ENCODE measurements around the gene TRIM66.

DNA sequence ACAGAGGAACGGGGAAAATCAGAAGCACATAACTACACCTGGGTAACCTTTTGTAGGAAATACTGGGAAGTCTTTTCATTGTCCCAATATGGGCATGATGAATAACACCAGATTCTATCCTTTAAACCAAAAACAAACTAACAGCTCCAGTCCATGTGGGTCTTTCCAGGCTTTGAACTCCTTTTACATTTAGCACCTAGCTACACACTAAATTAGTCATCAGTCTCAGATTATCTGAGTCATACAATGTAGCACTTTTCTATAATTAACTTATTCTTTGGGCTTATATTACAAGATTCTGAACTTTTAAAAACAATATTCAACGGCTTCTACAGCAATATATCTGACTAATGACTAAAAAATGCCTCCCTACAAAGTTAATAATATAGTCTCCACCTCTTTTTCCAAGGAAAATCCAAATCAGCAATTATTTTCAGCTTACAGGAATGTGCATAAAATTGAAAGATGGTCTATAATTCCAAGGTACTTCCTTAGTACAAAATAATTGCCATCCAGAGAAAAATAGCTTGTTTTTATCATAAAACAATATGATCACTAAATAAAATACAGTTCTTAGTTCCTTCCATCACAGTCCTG, 114.8 kb downstream of the TRIM66 start:
- TF ChIP-seq TEAD4 (IDR thresholded peaks at IDR 0.05) (no peak), EP300 (IDR thresholded peaks at IDR 0.05; ENCODE audit: borderline replicate concordance) (no peak), RAD21 (IDR thresholded peaks at IDR 0.05; ENCODE audit: low read depth) (no peak), ZBTB7A (IDR thresholded peaks at IDR 0.05; ENCODE audit: low read depth) (no peak), CEBPB (IDR thresholded peaks at IDR 0.05) (no peak), YY1 (IDR thresholded peaks at IDR 0.05; ENCODE audit: low read depth) (no peak), TAF1 (IDR thresholded peaks at IDR 0.05; ENCODE audit: low read depth) (no peak)
- TF ChIP-seq, protein P1, sequence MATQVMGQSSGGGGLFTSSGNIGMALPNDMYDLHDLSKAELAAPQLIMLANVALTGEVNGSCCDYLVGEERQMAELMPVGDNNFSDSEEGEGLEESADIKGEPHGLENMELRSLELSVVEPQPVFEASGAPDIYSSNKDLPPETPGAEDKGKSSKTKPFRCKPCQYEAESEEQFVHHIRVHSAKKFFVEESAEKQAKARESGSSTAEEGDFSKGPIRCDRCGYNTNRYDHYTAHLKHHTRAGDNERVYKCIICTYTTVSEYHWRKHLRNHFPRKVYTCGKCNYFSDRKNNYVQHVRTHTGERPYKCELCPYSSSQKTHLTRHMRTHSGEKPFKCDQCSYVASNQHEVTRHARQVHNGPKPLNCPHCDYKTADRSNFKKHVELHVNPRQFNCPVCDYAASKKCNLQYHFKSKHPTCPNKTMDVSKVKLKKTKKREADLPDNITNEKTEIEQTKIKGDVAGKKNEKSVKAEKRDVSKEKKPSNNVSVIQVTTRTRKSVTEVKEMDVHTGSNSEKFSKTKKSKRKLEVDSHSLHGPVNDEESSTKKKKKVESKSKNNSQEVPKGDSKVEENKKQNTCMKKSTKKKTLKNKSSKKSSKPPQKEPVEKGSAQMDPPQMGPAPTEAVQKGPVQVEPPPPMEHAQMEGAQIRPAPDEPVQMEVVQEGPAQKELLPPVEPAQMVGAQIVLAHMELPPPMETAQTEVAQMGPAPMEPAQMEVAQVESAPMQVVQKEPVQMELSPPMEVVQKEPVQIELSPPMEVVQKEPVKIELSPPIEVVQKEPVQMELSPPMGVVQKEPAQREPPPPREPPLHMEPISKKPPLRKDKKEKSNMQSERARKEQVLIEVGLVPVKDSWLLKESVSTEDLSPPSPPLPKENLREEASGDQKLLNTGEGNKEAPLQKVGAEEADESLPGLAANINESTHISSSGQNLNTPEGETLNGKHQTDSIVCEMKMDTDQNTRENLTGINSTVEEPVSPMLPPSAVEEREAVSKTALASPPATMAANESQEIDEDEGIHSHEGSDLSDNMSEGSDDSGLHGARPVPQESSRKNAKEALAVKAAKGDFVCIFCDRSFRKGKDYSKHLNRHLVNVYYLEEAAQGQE (IDR thresholded peaks at IDR 0.05; ENCODE audit: low read depth): no peak
- TF ChIP-seq, protein P2, sequence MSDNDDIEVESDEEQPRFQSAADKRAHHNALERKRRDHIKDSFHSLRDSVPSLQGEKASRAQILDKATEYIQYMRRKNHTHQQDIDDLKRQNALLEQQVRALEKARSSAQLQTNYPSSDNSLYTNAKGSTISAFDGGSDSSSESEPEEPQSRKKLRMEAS (IDR thresholded peaks at IDR 0.05): no peak
